Stimulated activated CD4-positive, alpha-beta T cell treated with anti-CD3 and anti-CD28 coated beads, Interleukin-12 subunit alpha, Interleukin-12 subunit beta, amount 100 ng/mL, for 48 hours (primary cell): ENCODE measurements around the gene BMP3.
"Not testable (repeated sequence)": the region's sequence is repeated elsewhere in the genome, so short reads cannot be mapped to it uniquely, and the experiment has no call there.

ENCODE experiments used
- DNase-seq, 3 donors: peaks; one replicate each; pipeline ENCODE4 v3.0.0-alpha.2; 2020; ENCODE audit warnings: low read depth in 2 of 3, low spot score in 1 of 3

The BMP3 gene

DNA sequence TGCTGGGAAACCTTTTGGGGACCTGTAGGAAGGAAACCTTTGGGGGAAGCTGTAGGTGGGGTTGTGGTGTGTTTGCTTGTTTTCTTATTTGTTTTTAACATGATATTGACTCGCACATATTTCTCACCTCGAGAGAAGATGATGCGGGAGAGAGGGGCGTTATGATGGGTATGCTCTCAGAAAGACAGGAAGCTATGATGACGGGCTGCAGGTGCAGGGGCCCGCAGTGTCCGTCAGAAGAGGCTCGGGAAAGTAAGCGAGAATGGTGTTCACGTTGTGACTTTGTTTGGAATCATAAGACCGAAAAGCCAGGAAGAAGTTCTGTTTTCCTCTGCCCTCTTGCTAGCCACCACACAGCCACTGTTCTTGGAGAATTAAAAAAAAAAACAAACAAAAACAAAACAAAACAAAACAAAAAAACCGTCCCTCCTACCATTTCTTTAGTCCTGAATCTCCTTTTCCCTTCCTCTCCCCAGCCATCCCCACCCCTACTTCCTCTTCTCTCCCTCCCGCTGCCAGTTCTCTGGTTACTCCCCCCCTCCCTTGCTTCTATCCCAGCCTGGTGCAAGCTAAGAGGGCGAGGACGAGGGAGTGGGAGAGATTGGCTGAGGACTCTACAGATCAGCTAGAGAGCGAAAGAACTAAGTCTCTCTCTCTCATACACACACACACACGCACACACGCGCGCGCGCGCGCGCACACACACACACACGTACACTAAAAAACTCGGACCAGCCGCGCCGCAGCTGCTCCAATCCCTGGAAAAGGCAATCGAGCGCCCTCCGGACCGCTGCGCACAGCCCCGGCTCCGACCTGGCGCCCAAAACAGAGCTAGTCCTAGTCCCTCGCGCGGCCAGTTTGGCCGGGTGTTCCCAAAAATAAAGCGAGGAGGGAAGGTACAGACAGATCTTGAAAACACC lies at the start of gene BMP3:
BMP3 (plus strand) TSS at position 648 of the 920 bp plus-strand sequence. CDS start 577 bp downstream, outside the sequence.
- DNase-seq = no peak

DNA sequence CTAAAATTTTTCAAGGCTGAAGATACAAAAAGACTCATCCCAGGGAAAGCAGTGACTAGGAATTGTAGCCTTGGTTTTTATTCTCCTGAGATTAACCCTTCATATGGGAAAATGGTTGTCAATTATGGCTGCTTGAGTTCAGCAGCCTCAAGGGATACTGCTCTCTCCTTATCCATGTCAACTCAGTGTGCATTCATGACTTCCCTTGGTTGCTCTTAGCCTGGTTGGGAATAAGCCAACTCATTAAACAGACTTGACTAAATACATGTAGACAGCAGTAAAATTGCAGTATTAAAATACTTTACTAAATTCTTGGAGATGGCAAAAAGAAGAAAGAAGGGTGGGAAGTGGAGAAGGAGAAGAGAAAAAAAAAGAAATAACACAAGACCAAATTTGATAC lies 44.5 kb upstream of the BMP3 start:
- DNase-seq = no peak

GRCh38 chr4:80989921-80990544 lies 40.5 kb upstream of the BMP3 start:
- DNase-seq = peak in 1 of 3 donors; percentile 40

DNA sequence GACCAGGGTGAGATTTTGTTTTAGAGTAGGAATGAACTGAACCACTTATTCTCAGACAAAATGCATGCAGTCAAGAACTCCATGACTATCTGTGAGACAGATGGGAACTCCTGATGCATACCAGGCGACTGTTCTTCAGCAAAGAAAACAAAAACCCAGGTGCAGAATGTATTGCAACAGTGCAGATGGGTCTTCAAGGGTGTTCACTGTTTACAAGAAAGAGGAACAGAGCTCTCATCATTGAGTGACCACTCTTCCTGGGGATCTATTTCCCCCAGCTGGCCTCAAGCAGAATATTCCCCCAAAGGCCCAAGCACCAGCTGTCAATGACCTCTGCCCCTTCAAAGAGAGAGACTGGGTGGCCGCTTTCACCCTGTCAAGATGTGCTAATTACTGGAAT lies 39.7 kb upstream of the BMP3 start:
- DNase-seq = no peak

GRCh38 chr4:80999943-81000342 lies 30.6 kb upstream of the BMP3 start:
- DNase-seq = no peak

- DNase-seq = no peak
Observed at GRCh38 chr4:81003597-81004111, 26.9 kb upstream of the BMP3 start.

DNA sequence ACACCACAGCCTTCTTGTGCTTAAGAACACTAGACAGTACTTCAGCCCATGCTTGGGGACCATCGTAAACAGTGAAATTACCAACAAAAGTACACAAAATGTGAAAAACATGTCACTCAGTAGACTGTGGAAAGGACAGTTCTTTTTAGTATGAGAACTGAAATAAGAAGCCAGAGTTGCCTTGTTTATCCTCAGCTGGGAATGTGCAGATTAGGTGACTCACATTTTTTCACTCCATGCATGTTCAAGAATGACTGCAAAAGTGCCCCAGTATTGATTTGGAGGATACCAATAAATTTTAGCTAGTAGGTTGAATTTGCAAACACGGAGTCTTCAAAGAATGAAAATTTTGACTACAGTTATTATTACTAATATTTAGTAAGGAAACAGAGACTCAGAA lies 23.1 kb upstream of the BMP3 start:
- DNase-seq = no peak

DNA sequence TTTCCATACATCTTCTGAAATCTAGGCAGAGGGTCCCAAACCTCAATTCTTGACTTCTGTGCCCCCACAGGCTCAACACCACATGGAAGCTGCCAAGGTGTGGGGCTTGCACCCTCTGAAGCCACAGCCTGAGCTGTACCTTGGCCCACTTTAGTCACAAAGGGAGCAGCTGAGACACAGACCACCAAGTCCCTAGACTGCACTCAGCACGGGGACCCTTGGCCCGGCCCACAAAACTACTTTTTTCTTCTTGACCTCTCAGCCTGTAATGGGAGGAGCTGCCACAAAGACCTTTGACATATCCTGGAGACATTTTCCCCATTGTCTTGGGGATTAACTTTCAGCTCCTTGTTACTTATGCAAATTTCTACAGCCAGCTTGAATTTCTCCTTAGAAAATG lies 13.9 kb upstream of the BMP3 start:
- not testable (repeated sequence) for DNase-seq

- no peak for DNase-seq
Observed at GRCh38 chr4:81019006-81019405, 11.5 kb upstream of the BMP3 start.

DNA sequence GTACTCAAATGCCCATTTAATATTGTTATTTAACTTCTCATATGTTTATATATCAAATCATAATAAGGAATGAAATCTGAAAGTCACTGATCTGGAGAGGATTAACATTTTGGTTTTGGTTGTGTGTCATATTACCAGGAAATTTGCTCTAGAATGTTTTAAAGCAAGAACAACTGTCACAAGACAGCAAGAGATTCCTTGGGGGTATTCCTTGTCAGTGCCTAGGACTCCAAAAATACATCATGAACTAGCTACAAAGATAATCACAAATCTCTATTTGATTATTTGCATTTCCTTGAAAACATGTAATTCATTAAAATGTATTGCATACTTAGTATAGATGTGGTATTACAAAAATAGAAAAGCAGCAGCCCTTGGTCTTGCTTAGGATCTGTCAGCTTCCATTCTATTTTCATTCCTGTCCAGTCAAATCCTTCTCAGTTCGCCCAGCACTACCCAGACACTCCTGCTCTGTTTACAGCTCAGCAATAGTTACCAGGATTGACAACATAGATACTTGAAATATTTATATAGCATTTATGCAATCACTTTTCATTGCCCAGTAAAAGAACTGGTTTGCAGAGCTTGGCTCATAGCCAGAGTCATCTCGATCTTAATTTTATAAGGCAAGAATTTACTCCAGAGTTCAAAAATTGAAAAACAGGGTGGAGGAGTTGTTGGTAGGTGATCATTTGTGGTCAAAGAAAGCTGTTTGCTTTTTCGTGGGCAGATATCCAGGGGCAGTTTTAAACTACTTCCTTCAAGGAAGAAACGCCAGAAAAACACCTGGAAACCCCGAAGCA lies 9.2 kb upstream of the BMP3 start:
- DNase-seq = no peak

- no peak for DNase-seq
Observed at GRCh38 chr4:81021981-81022380, 8.5 kb upstream of the BMP3 start.

DNA sequence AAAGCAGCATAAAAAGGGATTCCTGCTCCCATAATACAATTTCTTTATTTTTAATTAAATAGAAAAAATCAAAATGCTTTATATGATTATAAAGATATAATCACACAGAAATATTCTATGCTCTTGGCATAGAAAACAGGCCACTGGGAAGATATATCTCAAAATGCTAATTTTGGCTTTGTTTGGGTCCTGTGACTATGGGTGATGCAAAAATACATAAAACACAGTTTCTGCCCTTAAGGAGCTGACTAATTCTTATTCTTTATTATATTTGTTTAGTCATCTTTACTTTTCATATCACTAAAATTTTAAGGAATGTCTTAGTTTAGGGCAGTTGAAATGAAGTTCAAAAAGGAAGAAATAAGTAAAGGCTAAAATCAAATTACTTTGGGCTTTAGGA lies 7.0 kb upstream of the BMP3 start:
- DNase-seq = no peak

DNA sequence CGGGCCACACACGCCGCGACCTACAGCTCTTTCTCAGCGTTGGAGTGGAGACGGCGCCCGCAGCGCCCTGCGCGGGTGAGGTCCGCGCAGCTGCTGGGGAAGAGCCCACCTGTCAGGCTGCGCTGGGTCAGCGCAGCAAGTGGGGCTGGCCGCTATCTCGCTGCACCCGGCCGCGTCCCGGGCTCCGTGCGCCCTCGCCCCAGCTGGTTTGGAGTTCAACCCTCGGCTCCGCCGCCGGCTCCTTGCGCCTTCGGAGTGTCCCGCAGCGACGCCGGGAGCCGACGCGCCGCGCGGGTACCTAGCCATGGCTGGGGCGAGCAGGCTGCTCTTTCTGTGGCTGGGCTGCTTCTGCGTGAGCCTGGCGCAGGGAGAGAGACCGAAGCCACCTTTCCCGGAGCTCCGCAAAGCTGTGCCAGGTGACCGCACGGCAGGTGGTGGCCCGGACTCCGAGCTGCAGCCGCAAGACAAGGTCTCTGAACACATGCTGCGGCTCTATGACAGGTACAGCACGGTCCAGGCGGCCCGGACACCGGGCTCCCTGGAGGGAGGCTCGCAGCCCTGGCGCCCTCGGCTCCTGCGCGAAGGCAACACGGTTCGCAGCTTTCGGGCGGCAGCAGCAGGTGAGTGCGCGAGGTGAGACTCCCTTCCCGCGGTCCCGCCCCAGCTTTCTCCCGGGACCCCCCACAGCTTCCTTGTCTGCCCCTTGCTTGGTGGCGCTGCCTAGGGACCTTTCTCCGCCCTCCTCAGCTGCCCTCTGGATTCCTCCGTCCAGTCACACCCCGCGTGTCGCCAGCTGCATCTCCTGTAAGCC lies 678 bp downstream of the BMP3 start:
- DNase-seq = peak in 1 of 3 donors; percentile 0

GRCh38 chr4:81031796-81032551 lies 1.5 kb downstream of the BMP3 start:
- no peak for DNase-seq

- DNase-seq = no peak
Observed at GRCh38 chr4:81032771-81033684, 2.5 kb downstream of the BMP3 start.

DNA sequence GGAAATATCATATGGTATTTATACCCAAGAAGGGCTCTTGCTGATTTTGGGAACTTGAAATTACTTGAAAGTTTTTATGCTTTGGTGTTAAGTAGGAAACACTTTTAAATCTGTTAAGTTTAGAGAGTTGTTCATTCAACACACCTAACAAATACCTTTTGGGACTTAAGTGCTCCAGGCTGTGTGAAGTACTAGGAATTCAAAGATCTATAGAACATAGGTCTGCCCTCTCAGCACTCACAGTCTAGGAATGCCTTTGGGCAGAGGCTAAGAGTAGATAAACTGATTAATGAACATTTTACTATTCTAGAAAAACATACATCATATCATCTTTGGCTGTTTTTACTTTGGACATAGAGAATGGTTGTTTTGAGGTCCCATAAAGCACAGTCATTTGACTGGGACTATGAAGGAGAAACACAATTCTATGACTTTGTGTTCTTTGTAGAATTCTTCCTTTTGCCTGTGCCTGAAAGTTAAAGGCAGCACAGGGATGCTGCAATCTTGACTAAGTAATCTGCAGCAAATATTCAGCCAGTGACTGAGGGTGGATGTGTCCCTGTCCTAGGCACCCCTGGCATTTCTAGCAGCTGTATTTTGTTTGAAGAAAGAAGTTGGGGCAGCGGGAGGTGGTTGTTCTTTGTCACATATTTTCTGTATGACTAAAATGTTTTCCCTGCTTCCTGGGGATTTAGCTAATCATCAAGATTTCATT lies 8.3 kb downstream of the BMP3 start:
- no peak for DNase-seq

GRCh38 chr4:81039351-81039972 lies 9.0 kb downstream of the BMP3 start:
- no peak for DNase-seq
